ENCODE measurements around the gene MTG2. TPM values are rescaled to one million over a fixed set of nuclear protein-coding genes. Genes with fewer than 3 reads are reported as not detected.
A peak's percentile ranks its signal among the peaks of the same experiment; 100 is the strongest.

Gene MTG2
- total and polyA plus RNA-seq, 4 donors = 12.6 to 43.9 (median 33.8) TPM

GRCh38 chr20:62167474-62167873, 15.4 kb upstream of the MTG2 start:
- Histone ChIP-seq H3K4me1 (ENCODE audit: control insufficient read depth, insufficient read depth, low read length) (no peaks in the 10 kb centered on the region), H3K9me3 (ENCODE audit: control insufficient read depth, insufficient read depth, low read length) (no peaks in the 10 kb centered on the region), H3K27me3 (ENCODE audit: control insufficient read depth, insufficient read depth, low read length) (no peaks in the 10 kb centered on the region), H3K4me3 (ENCODE audit: low read depth, low read length) (no peak overlapping the region), H3K36me3 (ENCODE audit: control insufficient read depth, insufficient read depth, low read length) (peaks cover 88% of the 10 kb centered on the region), H3K27ac (ENCODE audit: low read depth, low read length) (no peak overlapping the region)
- 96% methylated on average over 6 of the region's 6 CpGs for WGBS (ENCODE audit: insufficient coverage)
- no peak for DNase-seq (ENCODE audit: low read depth in 4 of 6, low spot score in 6 of 6)

- WGBS (ENCODE audit: insufficient coverage) = 85% methylated on average over 2 of the region's 4 CpGs
- no peak for DNase-seq (ENCODE audit: low read depth in 4 of 6, low spot score in 6 of 6)
- H3K4me3 ChIP-seq (ENCODE audit: low read depth, low read length) = no peak overlapping the region
- peaks cover 88% of the 10 kb centered on the region for H3K36me3 ChIP-seq (ENCODE audit: control insufficient read depth, insufficient read depth, low read length)
- H3K27ac ChIP-seq (ENCODE audit: low read depth, low read length) = no peak overlapping the region
- H3K9me3 ChIP-seq (ENCODE audit: control insufficient read depth, insufficient read depth, low read length) = no peaks in the 10 kb centered on the region
- no peaks in the 10 kb centered on the region for H3K4me1 ChIP-seq (ENCODE audit: control insufficient read depth, insufficient read depth, low read length)
- no peaks in the 10 kb centered on the region for H3K27me3 ChIP-seq (ENCODE audit: control insufficient read depth, insufficient read depth, low read length)
These were observed 14.8 kb upstream of the MTG2 start for GRCh38 chr20:62168061-62168460.

GRCh38 chr20:62168890-62169435, 13.9 kb upstream of the MTG2 start:
- Histone ChIP-seq H3K27ac (ENCODE audit: low read depth, low read length) (no peak overlapping the region), H3K9me3 (ENCODE audit: control insufficient read depth, insufficient read depth, low read length) (no peaks in the 10 kb centered on the region), H3K4me3 (ENCODE audit: low read depth, low read length) (no peak overlapping the region), H3K27me3 (ENCODE audit: control insufficient read depth, insufficient read depth, low read length) (no peaks in the 10 kb centered on the region), H3K4me1 (ENCODE audit: control insufficient read depth, insufficient read depth, low read length) (no peaks in the 10 kb centered on the region), H3K36me3 (ENCODE audit: control insufficient read depth, insufficient read depth, low read length) (peaks cover 87% of the 10 kb centered on the region)
- DNase-seq (ENCODE audit: low read depth in 4 of 6, low spot score in 6 of 6) = no peak
- WGBS (ENCODE audit: insufficient coverage) = 95% methylated on average over 21 of the region's 23 CpGs

GRCh38 chr20:62170536-62170935, 12.3 kb upstream of the MTG2 start:
- no peak for DNase-seq (ENCODE audit: low read depth in 4 of 6, low spot score in 6 of 6)
- H3K36me3 ChIP-seq (ENCODE audit: control insufficient read depth, insufficient read depth, low read length) = peaks cover 87% of the 10 kb centered on the region
- H3K4me3 ChIP-seq (ENCODE audit: low read depth, low read length) = no peak overlapping the region
- no peak overlapping the region for H3K27ac ChIP-seq (ENCODE audit: low read depth, low read length)
- no peaks in the 10 kb centered on the region for H3K27me3 ChIP-seq (ENCODE audit: control insufficient read depth, insufficient read depth, low read length)
- H3K9me3 ChIP-seq (ENCODE audit: control insufficient read depth, insufficient read depth, low read length) = no peaks in the 10 kb centered on the region
- WGBS (ENCODE audit: insufficient coverage) = 93% methylated on average over 8 of the region's 9 CpGs
- peaks cover 6% of the 10 kb centered on the region for H3K4me1 ChIP-seq (ENCODE audit: control insufficient read depth, insufficient read depth, low read length)

- Histone ChIP-seq H3K36me3 (ENCODE audit: control insufficient read depth, insufficient read depth, low read length) (peaks cover 87% of the 10 kb centered on the region), H3K9me3 (ENCODE audit: control insufficient read depth, insufficient read depth, low read length) (no peaks in the 10 kb centered on the region), H3K27ac (ENCODE audit: low read depth, low read length) (no peak overlapping the region), H3K4me1 (ENCODE audit: control insufficient read depth, insufficient read depth, low read length) (peaks cover 6% of the 10 kb centered on the region), H3K27me3 (ENCODE audit: control insufficient read depth, insufficient read depth, low read length) (no peaks in the 10 kb centered on the region), H3K4me3 (ENCODE audit: low read depth, low read length) (no peak overlapping the region)
- WGBS (ENCODE audit: insufficient coverage) = 78% methylated on average over 5 of the region's 8 CpGs
- no peak for DNase-seq (ENCODE audit: low read depth in 4 of 6, low spot score in 6 of 6)
These were observed 11.6 kb upstream of the MTG2 start for GRCh38 chr20:62171245-62171644.

GRCh38 chr20:62172666-62173065, 10.2 kb upstream of the MTG2 start:
- no peak overlapping the region for H3K4me3 ChIP-seq (ENCODE audit: low read depth, low read length)
- H3K9me3 ChIP-seq (ENCODE audit: control insufficient read depth, insufficient read depth, low read length) = no peaks in the 10 kb centered on the region
- 94% methylated on average over 14 of the region's 18 CpGs for WGBS (ENCODE audit: insufficient coverage)
- H3K27me3 ChIP-seq (ENCODE audit: control insufficient read depth, insufficient read depth, low read length) = no peaks in the 10 kb centered on the region
- no peak overlapping the region for H3K27ac ChIP-seq (ENCODE audit: low read depth, low read length)
- H3K36me3 ChIP-seq (ENCODE audit: control insufficient read depth, insufficient read depth, low read length) = peaks cover 93% of the 10 kb centered on the region
- DNase-seq (ENCODE audit: low read depth in 4 of 6, low spot score in 6 of 6) = no peak
- H3K4me1 ChIP-seq (ENCODE audit: control insufficient read depth, insufficient read depth, low read length) = peaks cover 9% of the 10 kb centered on the region

- H3K36me3 ChIP-seq (ENCODE audit: control insufficient read depth, insufficient read depth, low read length) = peaks cover 93% of the 10 kb centered on the region
These were observed 8.6 kb upstream of the MTG2 start for GRCh38 chr20:62174021-62174804.

GRCh38 chr20:62174870-62175624, 7.8 kb upstream of the MTG2 start:
- H3K27ac ChIP-seq (ENCODE audit: low read depth, low read length) = no peak overlapping the region
- H3K27me3 ChIP-seq (ENCODE audit: control insufficient read depth, insufficient read depth, low read length) = no peaks in the 10 kb centered on the region
- H3K9me3 ChIP-seq (ENCODE audit: control insufficient read depth, insufficient read depth, low read length) = no peaks in the 10 kb centered on the region
- H3K4me3 ChIP-seq (ENCODE audit: low read depth, low read length) = no peak overlapping the region
- 81% methylated on average over 25 of the region's 26 CpGs for WGBS (ENCODE audit: insufficient coverage)
- peaks cover 87% of the 10 kb centered on the region for H3K36me3 ChIP-seq (ENCODE audit: control insufficient read depth, insufficient read depth, low read length)
- DNase-seq (ENCODE audit: low read depth in 4 of 6, low spot score in 6 of 6) = no peak
- peaks cover 9% of the 10 kb centered on the region for H3K4me1 ChIP-seq (ENCODE audit: control insufficient read depth, insufficient read depth, low read length)

More at GRCh38 chr20:62174021-62174804, 8.6 kb upstream of the MTG2 start:
- H3K27ac ChIP-seq (ENCODE audit: low read depth, low read length) = no peak overlapping the region
- H3K9me3 ChIP-seq (ENCODE audit: control insufficient read depth, insufficient read depth, low read length) = no peaks in the 10 kb centered on the region
- H3K27me3 ChIP-seq (ENCODE audit: control insufficient read depth, insufficient read depth, low read length) = no peaks in the 10 kb centered on the region
- H3K4me3 ChIP-seq (ENCODE audit: low read depth, low read length) = no peak overlapping the region
- WGBS (ENCODE audit: insufficient coverage) = 80% methylated on average over 28 of the region's 28 CpGs
- peak in 1 of 6 donors; percentile 89 for DNase-seq (ENCODE audit: low read depth in 4 of 6, low spot score in 6 of 6)
- H3K4me1 ChIP-seq (ENCODE audit: control insufficient read depth, insufficient read depth, low read length) = peaks cover 9% of the 10 kb centered on the region

GRCh38 chr20:62175711-62176110, 7.1 kb upstream of the MTG2 start:
- Histone ChIP-seq H3K4me3 (ENCODE audit: low read depth, low read length) (no peak overlapping the region), H3K27me3 (ENCODE audit: control insufficient read depth, insufficient read depth, low read length) (no peaks in the 10 kb centered on the region), H3K4me1 (ENCODE audit: control insufficient read depth, insufficient read depth, low read length) (peaks cover 9% of the 10 kb centered on the region), H3K27ac (ENCODE audit: low read depth, low read length) (no peak overlapping the region), H3K36me3 (ENCODE audit: control insufficient read depth, insufficient read depth, low read length) (peaks cover 80% of the 10 kb centered on the region), H3K9me3 (ENCODE audit: control insufficient read depth, insufficient read depth, low read length) (no peaks in the 10 kb centered on the region)
- DNase-seq (ENCODE audit: low read depth in 4 of 6, low spot score in 6 of 6) = no peak
- 99% methylated on average over 9 of the region's 10 CpGs for WGBS (ENCODE audit: insufficient coverage)

All from spinal cord (tissue), 10 donors.